ENCODE results near the gene MUC2. TPM values are rescaled to one million over a fixed set of nuclear protein-coding genes. Genes with fewer than 3 reads are reported as not detected.

MUC2 gene
- total and polyA plus RNA-seq, 9 of the 15 experiments (the other 6 are each of a cell fraction or from before 2014, with no cell fraction given): under 0.01 to 0.18 TPM; not detected in 7

DNA sequence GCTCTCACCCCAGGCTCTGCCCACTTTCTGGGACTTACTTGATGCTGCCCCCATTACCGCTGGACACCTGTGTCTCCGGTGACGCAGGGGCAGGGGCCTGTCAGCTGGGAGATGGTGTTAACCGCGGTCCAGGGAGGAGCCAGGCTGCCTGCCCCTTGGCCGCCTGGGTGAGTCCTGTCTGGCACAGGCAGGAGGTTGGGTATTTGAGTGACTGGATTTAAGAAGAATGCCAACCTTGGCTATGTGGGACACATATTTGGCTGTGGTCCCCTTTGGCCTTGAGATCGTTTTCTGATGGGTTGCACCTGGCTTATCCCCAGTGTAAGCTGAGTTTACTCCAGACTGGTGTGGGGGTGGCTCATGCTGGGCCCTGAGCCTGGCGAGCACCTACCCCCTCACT lies 40.7 kb upstream of the MUC2 start (continued):
- TF ChIP-seq, protein P1, sequence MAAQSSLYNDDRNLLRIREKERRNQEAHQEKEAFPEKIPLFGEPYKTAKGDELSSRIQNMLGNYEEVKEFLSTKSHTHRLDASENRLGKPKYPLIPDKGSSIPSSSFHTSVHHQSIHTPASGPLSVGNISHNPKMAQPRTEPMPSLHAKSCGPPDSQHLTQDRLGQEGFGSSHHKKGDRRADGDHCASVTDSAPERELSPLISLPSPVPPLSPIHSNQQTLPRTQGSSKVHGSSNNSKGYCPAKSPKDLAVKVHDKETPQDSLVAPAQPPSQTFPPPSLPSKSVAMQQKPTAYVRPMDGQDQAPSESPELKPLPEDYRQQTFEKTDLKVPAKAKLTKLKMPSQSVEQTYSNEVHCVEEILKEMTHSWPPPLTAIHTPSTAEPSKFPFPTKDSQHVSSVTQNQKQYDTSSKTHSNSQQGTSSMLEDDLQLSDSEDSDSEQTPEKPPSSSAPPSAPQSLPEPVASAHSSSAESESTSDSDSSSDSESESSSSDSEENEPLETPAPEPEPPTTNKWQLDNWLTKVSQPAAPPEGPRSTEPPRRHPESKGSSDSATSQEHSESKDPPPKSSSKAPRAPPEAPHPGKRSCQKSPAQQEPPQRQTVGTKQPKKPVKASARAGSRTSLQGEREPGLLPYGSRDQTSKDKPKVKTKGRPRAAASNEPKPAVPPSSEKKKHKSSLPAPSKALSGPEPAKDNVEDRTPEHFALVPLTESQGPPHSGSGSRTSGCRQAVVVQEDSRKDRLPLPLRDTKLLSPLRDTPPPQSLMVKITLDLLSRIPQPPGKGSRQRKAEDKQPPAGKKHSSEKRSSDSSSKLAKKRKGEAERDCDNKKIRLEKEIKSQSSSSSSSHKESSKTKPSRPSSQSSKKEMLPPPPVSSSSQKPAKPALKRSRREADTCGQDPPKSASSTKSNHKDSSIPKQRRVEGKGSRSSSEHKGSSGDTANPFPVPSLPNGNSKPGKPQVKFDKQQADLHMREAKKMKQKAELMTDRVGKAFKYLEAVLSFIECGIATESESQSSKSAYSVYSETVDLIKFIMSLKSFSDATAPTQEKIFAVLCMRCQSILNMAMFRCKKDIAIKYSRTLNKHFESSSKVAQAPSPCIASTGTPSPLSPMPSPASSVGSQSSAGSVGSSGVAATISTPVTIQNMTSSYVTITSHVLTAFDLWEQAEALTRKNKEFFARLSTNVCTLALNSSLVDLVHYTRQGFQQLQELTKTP (IDR thresholded peaks at IDR 0.05; ENCODE audit: low read depth in 1 of 2, partially characterized antibody in 2 of 2): no peak
- no peak for TF ChIP-seq HNRNPLL (IDR thresholded peaks at IDR 0.05; ENCODE audit: low read depth, low read length, poor library complexity, severe bottlenecking)
- no peak for TF ChIP-seq MAFF (IDR thresholded peaks at IDR 0.05; ENCODE audit: low read length)
- TF ChIP-seq NFE2 (IDR thresholded peaks at IDR 0.05; ENCODE audit: low read depth): no peak

DNA sequence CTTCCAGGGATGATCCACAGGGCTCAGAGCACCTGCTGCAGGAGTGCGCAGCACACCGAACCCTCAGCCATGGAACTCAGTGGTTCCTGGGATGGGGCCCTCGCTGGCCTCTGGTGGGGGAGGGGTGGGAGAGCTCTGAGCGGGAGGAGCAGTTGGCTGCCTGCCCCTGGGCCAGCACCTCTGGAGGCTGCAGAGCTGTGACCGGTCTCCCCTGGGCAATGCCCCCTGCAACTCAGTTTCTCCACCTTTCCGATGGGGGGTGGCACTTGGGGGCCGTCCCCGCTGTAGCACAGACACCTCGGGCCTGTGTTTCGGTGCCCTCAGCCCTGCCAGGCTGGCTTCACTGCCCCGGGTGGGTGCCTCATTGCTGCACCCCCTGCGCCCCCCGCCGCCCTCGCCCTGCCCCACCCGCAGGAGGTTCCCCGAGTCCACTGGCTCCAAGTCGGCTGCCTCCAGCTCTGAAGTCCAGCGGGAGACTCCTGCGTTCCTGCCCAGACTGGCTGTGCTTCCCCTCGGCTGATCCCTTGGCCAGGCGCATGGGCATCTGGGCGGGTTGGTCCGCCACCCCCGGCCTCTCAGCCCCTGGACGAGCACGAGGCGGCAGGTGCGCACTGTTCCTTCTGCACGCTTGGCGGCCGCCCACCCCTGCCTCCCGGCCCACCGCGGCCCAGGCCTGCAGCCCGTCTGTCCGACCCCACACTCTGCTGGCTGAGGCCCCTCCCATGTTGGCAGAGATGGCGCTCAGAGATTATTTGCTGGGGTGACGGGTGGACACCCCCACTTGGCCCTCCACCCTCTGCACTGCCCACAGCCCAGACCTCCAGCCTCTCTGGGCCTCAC lies 40.0 kb upstream of the MUC2 start:
- intact Hi-C loops (cut with micrococcal nuclease): no loop called here
- no peak for ATAC-seq
- DNase-seq (ENCODE audit: extremely low read depth in 1 of 4, low spot score in 3 of 4): no peak
- TF ChIP-seq CBFA2T3 (IDR thresholded peaks at IDR 0.05) (no peak), SP2 (IDR thresholded peaks at IDR 0.05; ENCODE audit: extremely low read depth, low read depth, low read length, poor library complexity, severe bottlenecking) (no peak), BDP1 (IDR thresholded peaks at IDR 0.05; ENCODE audit: insufficient read depth, insufficient read length) (no peak), TCF7L2 (IDR thresholded peaks at IDR 0.05; ENCODE audit: low read depth, low read length) (no peak), ZNF41 (CRISPR knock-in tag; conservative IDR thresholded peaks at IDR 0.05) (no peak)
- TF ChIP-seq, protein P2, sequence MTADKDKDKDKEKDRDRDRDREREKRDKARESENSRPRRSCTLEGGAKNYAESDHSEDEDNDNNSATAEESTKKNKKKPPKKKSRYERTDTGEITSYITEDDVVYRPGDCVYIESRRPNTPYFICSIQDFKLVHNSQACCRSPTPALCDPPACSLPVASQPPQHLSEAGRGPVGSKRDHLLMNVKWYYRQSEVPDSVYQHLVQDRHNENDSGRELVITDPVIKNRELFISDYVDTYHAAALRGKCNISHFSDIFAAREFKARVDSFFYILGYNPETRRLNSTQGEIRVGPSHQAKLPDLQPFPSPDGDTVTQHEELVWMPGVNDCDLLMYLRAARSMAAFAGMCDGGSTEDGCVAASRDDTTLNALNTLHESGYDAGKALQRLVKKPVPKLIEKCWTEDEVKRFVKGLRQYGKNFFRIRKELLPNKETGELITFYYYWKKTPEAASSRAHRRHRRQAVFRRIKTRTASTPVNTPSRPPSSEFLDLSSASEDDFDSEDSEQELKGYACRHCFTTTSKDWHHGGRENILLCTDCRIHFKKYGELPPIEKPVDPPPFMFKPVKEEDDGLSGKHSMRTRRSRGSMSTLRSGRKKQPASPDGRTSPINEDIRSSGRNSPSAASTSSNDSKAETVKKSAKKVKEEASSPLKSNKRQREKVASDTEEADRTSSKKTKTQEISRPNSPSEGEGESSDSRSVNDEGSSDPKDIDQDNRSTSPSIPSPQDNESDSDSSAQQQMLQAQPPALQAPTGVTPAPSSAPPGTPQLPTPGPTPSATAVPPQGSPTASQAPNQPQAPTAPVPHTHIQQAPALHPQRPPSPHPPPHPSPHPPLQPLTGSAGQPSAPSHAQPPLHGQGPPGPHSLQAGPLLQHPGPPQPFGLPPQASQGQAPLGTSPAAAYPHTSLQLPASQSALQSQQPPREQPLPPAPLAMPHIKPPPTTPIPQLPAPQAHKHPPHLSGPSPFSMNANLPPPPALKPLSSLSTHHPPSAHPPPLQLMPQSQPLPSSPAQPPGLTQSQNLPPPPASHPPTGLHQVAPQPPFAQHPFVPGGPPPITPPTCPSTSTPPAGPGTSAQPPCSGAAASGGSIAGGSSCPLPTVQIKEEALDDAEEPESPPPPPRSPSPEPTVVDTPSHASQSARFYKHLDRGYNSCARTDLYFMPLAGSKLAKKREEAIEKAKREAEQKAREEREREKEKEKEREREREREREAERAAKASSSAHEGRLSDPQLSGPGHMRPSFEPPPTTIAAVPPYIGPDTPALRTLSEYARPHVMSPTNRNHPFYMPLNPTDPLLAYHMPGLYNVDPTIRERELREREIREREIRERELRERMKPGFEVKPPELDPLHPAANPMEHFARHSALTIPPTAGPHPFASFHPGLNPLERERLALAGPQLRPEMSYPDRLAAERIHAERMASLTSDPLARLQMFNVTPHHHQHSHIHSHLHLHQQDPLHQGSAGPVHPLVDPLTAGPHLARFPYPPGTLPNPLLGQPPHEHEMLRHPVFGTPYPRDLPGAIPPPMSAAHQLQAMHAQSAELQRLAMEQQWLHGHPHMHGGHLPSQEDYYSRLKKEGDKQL (CRISPR knock-in tag; IDR thresholded peaks at IDR 0.05; ENCODE audit: borderline replicate concordance): no peak

More for the DNA sequence above, 40.0 kb upstream of the MUC2 start:
- Histone ChIP-seq H3K9me3 (replicated peaks; ENCODE audit: control insufficient read depth, insufficient read depth, low read depth, low read length) (no peaks in the 10 kb centered on the region), H3K9ac (ENCODE audit: insufficient read depth in 1 of 2, low read depth in 2 of 2, low read length in 2 of 2) (no peak overlapping the region), H3K9me1 (ENCODE audit: control insufficient read depth, insufficient read depth, low read length) (no peaks in the 10 kb centered on the region), H4K20me1 (replicated peaks; ENCODE audit: control insufficient read depth, insufficient read depth, low read length) (peaks cover 19% of the 10 kb centered on the region; the same call in 1 of the 2 replicates), H3K4me2 (ENCODE audit: insufficient read depth, low read length) (no peak overlapping the region), H3K79me2 (ENCODE audit: control insufficient read depth, insufficient read depth, low read length) (no peaks in the 10 kb centered on the region), H3K27me3 (ENCODE audit: control insufficient read depth in 2 of 2, insufficient read depth in 2 of 2, low read length in 2 of 2) (peaks cover 9 to 53% of the 10 kb centered on the region in 2 experiments; a peak in 4 of 5 replicates), H3K4me1 (replicated peaks in 1 of 2; ENCODE audit: control insufficient read depth in 2 of 2, insufficient read depth in 2 of 2, low read length in 2 of 2) (peaks cover 0 to 62% of the 10 kb centered on the region in 2 experiments; a peak in 2 of 5 replicates), H2AFZ (ENCODE audit: low read depth, low read length) (no peak overlapping the region), H3K27ac (ENCODE audit: extremely low read depth, low read depth, low read length) (no peak overlapping the region), H3K4me3 (no peak overlapping the region), H3K36me3 (ENCODE audit: control insufficient read depth, insufficient read depth, low read length) (no peaks in the 10 kb centered on the region)
- in situ Hi-C loops (cut with MboI): no loop called here
- WGBS (ENCODE audit: insufficient coverage, low coverage, missing lambda C conversion rate): 29% methylated on average over 26 of the region's 39 CpGs
- FAIRE-seq: no peak
- no TSS peak for BruUV-seq (replicated peaks)
- ChIA-PET POLR2A (interaction anchor here (1.0 kb wide), 1 partner anchor 193 kb away, joined by 3 read pairs; no protein-coding TSS in a partner anchor), CTCF (ENCODE audit: low intra/inter-chr PET ratio) (interaction anchor here (0.6 kb wide), 1 partner anchor 183 kb away, joined by 3 read pairs; no protein-coding TSS in a partner anchor)
